ENCODE data around the gene RBM4B.

The RBM4B gene

DNA sequence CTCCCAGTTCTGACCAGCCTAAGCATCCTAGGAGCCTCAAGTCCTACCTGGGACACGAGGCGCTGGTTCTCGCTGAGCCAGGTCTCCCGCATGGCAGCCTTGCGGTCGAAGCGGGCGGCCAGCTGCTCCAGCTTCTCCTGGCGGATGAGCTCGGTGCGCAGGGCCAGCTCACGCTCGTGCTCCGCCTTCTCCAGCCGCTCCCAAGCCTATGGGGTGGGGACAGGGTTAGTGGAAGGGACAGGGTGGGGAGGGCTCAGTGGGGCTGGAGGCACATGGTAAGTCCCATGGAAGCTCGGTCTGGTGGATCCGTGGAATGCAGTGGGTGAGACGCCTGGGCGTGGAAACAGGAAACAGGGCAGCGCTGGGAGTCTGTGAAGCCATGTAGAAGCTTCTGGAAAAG is 30.4 kb upstream of the RBM4B start:
- FAIRE-seq, result no peak
- no peak for DNase-seq (ENCODE audit: insufficient read length, low spot score)

DNA sequence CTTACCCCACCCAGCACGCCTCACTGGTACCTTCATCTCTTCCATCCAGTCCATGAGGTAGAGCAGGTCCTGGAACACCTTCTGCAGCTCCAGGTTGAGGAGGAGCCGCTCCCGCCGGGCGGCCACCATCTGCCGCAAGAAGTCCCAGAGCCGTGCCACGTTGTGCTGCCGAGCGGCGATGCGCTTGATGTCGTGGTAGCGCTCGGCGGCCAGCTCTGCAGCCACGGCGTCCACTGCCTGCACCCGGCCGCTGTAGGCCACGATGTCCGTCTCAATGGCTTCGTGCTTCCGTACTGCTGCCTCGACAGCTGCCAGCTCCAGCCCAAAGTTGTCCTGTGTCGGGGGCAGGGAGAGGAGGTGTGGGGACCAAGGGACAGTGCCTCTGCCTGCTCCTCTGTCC is 29.8 kb upstream of the RBM4B start:
- FAIRE-seq, result no peak
- no peak for DNase-seq (ENCODE audit: insufficient read length, low spot score)

DNA sequence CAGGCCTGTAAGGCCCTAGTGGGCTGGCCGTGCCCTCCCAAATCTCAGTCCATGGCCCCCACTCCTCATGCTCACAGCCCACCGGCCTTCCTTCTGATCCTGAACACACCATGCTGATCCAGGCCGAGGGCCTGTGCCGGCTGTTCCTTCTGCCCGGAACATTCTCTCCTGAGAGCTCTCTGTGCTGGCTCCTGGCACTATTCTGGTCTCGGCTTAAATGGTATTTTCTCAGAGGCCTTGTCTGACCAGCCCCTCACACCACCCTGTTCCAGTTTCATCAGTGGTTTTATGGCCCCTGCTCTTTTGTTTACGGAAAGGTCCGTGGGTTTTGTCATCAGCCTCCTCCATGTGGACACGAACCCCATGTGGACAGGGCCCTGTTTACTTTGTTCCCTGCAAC is 29.3 kb upstream of the RBM4B start:
- DNase-seq (ENCODE audit: insufficient read length, low spot score) (no peak), FAIRE-seq (no peak)

DNA sequence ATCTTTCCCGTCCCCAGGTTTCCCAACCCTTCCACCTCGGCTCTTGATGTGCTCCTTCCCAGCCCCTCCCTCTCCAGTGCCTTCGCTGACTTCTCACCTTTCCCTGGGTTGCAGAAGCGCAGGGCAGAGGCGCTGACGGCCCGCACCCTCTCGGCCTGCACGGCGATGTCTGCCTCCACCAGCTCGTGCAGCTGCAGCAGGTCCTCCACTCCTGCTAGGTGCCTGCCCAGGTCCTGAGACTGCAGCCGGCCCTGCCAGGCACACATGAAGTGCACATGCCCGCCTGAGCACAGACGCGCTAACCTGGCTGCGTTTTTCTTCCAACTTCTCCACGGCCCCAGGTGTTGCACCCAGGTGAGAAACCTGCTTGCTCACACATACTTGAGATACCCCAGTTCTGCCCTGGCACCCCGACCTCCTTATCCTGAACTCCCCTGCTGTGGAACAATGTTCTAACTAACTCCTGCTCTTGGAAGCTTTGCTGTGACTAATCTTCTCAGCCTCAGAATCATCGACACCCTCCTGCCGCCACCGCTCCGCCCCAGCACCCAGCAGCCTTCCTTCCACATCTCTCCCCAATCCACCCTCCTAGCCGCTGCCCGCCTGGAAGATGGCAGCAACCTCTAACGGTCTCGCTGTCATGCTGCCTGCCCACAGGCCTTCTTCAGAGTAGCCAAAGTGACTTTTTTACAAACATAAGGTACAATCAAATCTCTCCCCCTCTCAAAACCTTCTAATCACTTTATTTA is 28.1 kb upstream of the RBM4B start:
- no peak for FAIRE-seq
- no peak for DNase-seq (ENCODE audit: insufficient read length, low spot score)

DNA sequence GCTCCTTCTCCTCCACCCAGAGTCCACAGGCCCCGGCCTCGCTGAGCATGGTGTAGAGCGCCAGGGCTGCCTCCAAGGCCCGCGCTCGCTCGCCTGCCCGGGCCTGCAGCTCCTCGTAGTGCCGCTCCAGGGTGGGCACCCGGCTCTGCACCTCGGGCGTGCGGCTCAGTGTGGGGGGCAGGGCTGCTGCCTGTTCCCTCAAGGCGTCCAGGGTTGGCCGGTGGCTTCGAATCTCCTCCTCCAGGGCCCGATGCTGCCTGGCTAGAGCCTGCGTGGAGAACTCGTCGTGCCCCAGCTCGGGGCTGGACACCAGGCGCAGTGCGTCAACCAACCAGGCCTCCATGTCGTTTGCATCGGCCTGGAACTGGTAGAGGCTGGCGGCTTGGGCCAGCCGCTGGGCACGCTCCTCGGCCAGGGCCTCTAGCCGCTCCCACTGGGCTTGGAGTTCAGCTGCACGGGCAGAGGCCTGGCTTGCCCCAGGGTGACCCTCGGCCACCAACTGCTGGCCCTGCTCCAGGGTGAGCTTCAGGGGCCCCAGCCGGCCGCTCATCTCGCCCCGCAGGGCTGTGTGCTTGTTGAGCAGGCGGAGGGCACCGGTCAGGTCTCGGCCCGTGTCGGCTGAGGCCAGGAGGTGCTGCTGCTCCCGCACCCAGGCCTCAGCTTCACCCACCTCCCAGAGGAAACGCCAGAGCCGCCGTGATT is 27.1 kb upstream of the RBM4B start:
- DNase-seq (ENCODE audit: insufficient read length, low spot score) (no peak), FAIRE-seq (no peak)

DNA sequence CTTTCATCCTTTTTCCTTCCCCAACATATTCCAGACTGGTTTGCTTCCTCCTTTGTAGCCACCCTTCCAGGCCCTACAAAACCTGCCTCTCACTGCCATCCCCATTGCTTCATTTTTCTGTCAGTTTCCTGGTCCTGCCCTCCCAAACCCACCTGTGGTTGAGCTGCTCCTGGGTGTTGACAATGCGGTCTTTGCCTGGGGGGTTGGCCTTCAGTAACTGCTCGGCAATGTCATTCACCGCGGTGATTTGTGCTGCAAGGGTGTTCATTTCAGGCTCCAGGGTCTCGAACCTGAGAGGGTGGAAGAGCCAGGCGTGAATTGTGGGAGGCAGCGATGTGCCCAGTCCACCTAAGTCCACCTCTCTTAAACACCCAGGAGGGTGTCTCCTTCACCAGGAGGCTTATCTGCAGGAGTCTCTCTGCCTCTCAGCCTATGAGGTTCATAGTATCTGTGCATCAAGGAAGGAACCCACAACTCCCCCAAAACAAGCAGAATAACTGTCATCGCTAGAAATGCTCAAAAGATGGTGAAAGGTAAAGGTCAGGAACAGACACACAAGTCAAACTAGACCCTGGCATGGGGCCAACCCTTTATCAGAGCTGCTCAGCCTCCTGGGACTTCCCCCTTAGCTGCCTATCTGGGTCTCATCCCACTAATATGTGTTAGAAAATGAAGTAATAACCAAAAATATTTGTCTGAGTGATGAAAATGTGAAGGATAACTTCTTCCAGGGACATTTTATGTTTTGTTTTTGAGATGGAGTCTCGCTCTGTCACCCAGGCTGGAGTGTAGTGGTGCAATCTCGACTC is 23.9 kb upstream of the RBM4B start:
- DNase-seq (ENCODE audit: insufficient read length, low spot score), result no peak
- FAIRE-seq, result no peak

DNA sequence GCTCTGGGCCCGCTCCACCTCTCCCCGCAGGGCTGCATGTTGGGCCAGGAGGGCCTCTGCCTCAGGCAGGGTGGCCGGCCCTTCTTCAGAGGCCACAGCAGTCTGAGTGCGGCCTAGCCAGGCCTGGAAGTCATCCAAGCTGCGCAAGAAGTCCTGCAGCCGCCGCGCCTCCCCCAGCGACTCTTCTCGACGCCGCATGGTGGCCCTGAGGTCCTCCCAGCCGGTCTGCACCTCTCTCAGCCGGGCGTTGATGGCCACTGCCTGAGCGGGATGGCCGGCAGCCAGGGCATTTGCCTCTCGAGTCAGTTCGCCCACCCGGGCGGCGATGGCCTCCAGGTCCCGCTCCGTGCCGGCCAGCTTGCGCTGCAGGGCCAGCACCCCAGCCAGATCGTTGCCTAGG is 23.1 kb upstream of the RBM4B start:
- FAIRE-seq (no peak), DNase-seq (ENCODE audit: insufficient read length, low spot score) (no peak)

DNA sequence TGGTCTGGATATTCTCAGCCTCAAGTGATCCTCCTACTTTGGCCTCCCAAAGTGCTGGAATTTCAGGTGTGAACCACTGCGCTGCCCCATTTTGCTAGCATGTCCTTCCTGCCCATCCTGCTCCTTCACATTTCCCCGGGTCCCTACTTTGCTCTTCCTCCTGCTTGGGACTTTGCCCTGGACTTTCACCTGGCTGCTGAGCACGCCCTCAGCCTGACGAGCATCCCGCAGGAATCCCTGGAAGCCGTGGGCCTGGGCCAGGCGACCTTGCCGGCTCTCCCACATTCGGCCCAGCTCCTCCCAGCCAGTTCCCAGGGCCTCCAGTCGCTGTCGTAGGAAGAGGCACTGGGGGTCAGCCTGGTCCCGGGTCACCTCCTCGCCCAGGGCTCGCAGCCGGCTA is 22.6 kb upstream of the RBM4B start:
- no peak for FAIRE-seq
- DNase-seq (ENCODE audit: insufficient read length, low spot score), result no peak

DNA sequence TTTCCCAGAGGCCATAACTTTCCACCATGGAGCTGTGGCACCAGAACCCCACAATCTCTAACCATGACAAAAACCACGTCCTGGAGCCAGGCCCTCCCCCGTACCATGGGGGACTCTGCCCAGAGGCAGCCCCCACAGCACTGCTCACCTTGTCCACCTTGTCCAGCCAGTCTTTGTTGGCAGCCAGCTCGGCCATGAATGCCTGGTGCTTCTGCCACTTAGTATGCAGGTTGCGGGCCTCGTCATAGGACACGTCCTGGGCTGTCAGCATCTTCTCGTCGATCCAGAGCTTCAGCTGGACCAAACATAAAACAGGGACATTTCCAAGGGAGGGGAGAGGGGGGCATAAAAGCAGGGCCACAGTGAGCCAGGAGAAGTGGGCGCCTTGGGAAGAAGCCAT is 20.8 kb upstream of the RBM4B start:
- DNase-seq (ENCODE audit: insufficient read length, low spot score) (no peak), FAIRE-seq (no peak)

DNA sequence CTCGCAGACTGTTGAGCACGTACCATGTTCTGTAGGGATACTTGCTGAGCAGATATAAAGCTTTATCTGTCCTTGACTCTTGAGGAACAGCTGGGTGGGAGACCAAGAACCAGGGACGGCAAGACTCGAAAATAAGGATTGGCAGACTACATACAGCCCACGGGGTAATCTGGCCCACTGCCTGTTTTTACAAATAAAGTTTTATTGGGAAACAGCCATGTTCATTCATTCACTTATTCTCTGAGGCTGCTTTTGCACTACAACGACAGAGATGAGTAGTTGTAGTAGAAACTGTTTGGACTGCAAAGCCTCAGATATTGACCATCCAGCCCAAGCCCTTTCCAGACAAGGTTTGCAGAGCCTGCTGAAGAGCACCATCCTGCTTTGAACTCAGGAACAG is 20.3 kb upstream of the RBM4B start:
- DNase-seq (ENCODE audit: insufficient read length, low spot score) (no peak), FAIRE-seq (no peak)

DNA sequence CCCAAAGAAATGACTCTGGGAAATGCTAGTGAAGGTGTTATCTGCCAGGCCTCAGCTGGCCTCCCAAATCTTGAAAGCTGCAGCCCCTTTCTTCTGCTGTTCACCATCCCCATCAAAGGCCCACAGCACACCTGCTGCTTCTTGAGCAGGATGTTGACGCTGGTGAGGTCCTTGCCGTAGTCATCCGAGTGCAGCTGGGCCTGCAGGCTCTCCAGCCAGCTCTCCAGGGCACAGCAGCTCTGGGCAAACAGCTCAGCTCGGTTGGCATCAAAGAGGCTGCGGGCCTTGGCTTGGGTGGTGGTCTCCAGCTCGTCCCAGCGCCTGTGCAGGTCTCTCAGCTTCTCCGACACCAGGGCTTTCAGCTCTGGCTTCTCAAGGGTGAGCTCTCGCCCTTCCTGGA is 18.5 kb upstream of the RBM4B start:
- FAIRE-seq (no peak), DNase-seq (ENCODE audit: insufficient read length, low spot score) (no peak)

DNA sequence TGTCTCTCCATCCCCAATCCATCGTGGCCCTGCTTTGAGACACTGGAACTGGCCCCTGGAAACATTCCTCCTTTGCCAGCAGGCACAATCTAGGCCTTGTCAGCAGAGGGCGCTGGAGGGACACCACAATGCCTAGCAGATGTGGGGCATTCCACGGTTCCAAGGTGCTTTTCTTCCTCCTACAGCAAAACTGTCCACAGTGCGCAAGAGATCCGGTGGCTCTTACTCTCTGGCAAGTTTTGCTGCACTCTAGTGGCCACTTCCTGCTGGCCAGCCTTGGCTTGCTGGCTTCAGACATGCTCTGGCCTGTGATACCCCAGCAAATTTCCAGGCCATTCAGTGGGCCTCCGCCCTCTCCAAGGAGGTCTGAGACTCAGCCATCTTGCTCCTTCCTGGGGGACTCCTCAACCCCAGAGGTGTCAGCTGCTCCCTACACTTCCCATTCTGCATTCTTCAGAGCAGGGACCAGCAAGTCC is 17.1 kb upstream of the RBM4B start:
- FAIRE-seq, result peak; percentile 90
- peak; percentile 97 for DNase-seq (ENCODE audit: insufficient read length, low spot score)

DNA sequence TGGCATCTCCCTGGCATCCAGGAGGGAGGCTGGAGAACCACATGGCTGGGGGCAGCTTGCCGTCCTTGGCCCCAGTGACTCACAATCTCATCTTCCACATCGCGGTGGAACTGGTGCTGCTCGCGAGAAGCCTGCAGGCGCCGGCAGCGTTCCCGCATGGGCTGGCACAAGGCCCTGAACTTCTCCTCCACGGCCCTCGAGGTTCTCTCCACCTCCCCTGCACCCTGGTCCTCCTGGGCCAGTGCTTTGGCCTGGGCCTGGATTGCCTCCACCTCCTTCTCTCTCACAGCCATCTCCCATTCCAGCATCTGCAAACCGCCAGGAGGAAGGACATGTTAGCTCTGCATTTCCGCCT is 16.3 kb upstream of the RBM4B start:
- no peak for FAIRE-seq
- no peak for DNase-seq (ENCODE audit: insufficient read length, low spot score)

DNA sequence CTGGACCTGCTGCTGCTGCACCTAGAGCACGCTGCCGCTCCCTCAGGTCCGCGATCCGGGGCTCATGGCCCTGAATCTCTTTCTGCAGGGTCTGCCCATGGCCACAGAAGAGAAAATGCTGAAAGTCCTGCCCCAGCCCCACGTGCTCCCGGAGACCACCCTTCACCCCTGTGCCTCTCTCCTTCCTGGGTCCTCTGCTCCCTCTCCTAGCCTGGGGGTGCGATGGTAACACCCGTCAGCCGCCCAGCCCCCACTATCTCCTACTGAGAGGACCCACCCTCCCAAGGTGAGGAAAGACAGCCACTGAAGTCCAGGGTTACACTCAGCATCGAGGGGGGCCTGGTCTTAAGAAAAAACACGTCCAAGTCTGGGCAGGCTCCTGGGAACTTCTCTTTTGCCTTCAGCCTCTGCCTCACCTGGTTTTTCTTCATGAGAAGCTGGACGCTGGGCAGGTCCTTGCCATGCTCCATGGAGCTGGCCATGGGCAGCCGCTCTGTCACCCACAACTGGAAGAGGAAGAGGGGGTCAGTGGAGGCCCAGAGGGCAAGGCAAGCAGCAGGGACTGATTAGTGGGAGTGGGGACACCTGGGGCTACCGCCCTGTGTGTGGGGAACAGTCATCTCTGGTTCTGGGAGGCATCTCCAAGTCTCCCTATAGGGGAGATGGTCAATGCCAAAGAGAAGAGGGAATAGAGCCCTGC is 15.8 kb upstream of the RBM4B start:
- FAIRE-seq, result no peak

DNA sequence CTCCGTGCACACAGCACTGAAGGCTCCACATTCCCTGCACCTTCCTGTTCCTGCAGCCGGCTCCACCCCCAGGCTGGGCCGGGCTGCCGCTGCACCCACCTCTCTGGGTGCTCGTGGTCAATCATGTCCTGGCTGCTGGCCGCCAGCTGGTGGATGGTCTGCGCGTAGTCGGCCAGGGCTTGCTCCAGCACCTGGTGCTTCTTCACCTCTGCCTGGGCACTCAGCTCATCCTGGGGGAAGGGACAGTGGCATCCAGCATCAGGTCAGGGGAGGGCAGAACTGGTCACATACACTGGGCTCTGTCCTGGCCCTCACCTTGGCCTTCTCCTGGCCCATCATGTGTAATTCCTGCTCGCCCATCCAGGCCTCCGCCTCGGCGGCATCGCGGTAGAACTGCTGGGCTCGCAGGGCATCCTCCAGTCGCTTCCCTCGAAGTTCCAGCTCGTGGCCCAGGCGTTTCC is 15.2 kb upstream of the RBM4B start:
- FAIRE-seq (no peak), DNase-seq (ENCODE audit: insufficient read length, low spot score) (no peak)

More for the DNA sequence above, 15.8 kb upstream of the RBM4B start:
- DNase-seq (ENCODE audit: insufficient read length, low spot score), result no peak

DNA sequence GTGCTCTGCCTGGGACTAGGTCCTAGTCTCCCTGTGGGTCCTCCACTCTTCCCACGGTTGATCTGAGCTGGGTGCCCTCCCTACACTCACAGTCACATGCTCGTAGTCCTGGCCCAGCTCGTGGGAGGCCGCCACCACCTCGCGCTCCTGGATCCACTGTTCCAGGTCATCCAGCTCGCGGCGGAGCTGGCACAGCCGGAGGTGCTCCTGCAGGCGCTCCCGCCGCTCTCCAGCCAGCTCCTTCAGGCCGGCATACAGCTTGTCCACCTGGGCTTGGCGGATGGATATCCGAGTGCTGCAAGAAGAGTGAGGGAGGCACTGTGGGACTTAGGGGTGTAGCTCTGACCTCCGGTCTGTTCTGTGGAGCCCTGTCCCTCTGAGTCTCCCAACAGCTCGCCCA is 14.8 kb upstream of the RBM4B start:
- DNase-seq (ENCODE audit: insufficient read length, low spot score) (no peak), FAIRE-seq (no peak)

DNA sequence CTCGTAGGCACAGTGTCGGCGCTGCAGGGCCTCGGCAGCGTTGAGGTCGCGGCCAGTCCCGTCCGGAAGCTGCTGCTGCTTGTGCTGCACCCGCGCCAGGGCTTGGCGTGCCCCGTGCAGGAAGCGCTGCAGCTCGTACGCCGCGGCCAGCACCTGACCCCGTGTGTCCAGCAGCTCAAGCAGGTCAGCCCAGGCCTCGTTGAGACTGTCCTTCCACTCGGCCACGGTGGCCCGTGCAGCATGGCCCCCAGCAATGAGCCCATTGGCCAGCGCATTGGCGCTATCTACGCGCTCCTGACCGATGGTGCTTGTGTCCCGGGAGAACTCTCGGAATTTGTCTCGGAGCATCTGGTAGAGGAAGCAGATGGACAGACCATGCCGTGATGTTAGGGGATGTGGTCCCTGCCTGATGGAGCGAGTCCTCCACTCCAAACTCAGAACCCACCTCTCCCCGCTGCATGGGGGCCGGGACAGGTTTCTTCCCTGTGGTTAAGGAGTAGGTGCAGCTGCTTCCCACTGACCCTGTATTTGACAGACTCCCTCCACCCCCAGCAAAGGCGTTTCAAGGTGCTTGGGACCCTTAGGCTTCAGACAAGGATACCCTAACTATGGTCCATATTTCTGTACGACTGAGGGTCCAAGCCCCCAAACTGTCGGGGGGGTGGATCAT is 13.8 kb upstream of the RBM4B start:
- FAIRE-seq (no peak), DNase-seq (ENCODE audit: insufficient read length, low spot score) (no peak)

DNA sequence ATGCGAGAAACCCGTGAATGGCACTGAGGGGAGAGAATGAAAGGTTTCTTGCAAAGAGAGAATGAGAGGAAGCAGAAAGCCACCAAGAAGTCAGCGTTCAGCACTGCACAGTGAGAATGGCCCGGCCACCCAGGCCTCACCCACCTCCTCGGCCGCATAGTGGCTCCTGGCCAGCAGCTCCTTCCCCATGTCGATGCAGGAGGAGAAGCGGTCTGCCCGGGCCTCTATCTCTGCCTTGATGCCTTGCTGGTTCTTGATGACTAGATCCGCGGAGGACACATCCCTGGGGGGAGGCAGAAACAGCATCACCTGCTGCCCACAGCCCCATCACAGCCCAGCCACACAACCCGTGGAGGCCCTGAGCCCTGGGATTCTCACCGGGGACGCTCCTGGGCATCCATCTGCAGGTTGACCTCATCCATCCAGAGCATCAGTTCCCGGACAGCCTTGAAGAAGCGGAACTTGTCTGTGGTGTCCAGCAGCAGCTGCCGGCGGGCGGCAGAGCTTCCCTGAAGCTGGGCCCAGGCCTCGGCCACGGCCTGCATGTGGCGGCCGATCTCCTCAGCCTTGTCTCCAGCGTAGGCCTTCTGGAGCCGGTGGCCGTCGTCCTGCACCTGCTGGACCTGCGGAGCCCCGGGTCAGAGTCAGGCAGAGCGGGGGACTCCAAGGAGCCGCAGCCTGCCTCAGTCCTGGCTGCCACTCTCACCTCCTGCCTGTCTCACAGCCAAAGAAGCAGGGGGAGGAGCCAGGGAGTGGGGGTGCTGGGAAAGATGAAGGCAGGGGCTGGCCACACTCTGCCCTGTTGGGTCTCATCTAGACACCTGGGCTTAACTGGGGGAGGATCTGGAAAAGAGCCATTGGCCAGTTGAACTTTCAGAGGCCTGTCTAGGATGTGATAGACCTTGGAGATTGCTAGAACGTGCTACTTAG is 12.2 kb upstream of the RBM4B start:
- DNase-seq (ENCODE audit: insufficient read length, low spot score) (no peak), FAIRE-seq (no peak)
